Measurements from ENCODE around the gene ARMH3.
A peak's percentile ranks its signal among the peaks of the same experiment; 100 is the strongest.
"Not testable (repeated sequence)": the region's sequence is repeated elsewhere in the genome, so short reads cannot be mapped to it uniquely, and the experiment has no call there.

Gene ARMH3

DNA sequence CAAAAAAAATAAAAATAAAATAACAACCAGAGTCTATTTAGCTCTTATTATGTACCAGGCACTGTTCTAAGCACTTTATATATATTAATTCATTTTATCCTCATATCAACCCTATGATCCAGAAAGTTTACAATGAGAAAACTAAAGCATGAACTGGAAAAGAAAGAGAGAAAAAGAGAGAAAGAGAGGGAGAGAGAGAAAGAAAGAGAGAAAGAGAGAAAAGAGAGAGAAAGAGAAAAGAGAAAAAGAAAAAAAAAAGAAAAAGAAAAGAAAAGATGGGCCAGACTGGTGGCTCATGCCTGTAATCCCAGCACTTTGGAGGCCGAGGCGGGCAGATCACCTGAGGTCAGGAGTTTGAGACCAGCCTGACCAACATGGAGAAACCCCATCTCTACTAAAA, 9.9 kb downstream of the ARMH3 start:
- DNase-seq (ENCODE audit: low spot score), result no peak

DNA sequence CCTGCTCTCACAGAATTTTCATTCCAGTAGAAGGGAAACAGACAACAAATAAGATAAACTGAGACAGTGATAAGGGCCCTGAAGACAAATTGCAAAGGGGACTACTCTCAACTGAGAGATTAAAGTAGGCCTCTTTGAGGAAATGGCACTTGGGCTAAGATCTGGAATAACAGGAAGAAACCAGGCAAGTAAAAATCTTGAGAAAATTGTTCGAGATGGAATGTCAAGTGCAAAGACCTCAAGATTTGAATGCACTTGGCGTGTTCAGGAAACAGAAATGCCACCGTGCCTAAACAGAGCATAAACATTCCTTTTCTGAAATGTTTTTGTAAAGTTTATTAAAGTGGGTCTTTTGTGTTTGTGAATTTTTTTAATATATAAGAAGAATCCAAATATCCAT, 10.7 kb downstream of the ARMH3 start:
- no peak for DNase-seq (ENCODE audit: low spot score)

DNA sequence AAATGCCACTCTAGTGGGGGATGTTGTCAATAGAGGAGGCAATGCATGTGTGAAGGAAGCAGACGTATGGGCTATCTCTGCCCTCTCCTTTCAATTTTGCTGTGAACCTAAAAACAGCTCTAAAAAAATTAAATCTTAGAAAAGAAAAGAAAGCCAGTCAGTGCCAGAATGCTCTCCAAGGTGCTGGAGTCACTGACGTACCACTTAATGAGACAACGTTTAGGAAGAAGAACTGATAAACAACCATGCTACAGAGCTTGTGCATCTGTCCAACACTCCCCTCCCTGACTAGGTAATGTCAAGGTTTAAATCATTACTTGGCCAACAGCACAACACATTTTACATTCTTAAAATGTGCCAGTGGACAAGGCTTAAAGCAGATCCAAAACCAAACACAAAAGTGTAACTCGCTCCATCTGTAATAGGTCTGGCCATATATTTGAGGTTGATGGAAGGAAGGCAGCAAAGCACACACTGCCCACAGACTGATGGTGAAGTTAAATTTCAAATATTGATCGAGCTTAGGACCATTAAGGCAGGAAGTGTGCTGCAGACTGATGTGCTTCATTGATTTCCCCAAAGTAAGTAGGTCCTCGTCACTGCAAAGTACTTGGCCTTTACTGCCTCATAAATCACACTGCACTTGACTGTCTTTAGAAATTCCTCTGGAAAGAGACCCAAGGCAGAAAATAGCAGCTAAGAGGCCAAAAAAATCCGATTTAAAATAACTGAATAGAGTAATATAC, 15.5 kb downstream of the ARMH3 start:
- no peak for DNase-seq (ENCODE audit: low spot score)

DNA sequence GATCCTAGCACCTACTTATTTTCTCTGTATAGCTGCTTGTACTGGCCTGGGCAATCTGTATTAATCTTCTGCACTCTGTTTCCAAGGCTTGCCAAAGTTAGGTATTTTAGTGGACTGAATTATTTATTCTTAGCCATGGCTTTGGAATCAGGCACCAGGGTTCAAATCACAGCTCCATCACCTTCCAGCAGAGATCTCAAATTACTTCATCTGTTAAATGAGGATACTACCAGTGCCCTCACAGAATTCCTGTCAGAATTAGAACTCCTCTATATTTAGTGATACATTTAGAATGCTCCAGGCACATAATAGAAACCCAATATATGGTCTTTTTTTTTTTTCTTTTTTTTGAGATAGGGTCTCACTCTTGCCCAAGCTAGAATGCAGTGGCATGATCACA, 17.6 kb downstream of the ARMH3 start:
- no peak for DNase-seq (ENCODE audit: low spot score)

DNA sequence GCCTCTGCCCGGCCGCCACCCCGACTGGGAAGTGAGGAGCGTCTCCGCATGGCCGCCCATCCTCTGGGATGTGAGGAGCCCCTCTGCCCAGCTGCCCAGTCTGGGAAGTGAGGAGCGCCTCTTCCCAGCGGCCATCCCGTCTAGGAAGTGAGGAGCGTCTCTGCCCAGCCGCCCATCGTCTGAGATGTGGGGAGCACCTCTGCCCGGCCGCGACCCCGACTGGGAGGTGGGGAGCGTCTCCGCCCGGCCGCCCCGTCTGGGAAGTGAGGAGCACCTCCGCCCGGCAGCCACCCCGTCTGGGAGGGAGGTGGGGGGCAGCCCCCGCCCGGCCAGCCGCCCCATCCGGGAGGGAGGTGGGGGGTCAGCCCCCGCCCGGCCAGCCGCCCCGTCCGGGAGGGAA, 20.2 kb downstream of the ARMH3 start:
- DNase-seq (ENCODE audit: low spot score), result not testable (repeated sequence)

GRCh38 chr10:102033787-102034186, 22.2 kb downstream of the ARMH3 start:
- no peak for DNase-seq (ENCODE audit: low spot score)

GRCh38 chr10:102027261-102027660, 28.7 kb downstream of the ARMH3 start:
- DNase-seq (ENCODE audit: low spot score), result no peak

GRCh38 chr10:102024799-102025198, 31.2 kb downstream of the ARMH3 start:
- no peak for DNase-seq (ENCODE audit: low spot score)

DNA sequence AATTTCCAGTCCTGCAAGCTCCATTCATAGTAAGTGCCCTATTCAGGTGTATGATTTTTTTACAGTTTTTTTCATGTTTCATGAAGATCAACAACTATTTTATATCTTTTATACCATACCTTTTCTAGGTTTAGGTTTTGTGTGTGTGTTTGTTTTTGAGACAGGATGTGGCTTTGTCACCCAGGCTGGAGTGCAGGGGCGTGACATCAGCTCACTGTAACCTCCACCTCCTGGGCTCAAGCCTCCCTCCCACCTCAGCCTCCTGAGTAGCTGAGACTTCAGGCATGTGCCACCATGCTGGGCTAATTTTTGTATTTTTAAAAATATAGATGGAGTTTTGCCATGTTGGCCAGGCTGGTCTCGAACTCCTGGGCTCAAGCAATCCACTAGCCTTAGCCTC, 35.0 kb downstream of the ARMH3 start:
- DNase-seq (ENCODE audit: low spot score), result no peak

- DNase-seq (ENCODE audit: low spot score), result no peak
Observed at GRCh38 chr10:102017295-102017694, 38.7 kb downstream of the ARMH3 start.

DNA sequence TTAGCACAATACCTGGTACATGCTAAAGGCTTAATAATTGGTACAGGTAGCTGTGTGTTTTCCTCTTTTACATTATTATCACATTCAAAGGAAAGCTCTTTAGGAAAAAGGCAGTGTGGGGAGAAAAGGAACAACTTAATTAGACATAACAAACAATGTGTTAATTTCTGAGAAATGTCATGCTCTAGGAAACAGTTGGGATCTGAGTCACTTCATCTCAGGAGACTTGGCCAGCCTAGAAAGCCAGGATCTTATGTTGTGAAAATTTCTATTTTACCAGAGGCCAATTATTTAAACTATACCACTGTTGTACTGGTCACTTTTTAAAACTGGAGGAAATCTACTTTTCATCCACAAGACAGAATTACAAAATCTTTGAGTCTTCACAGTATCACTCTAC, 39.6 kb downstream of the ARMH3 start:
- no peak for DNase-seq (ENCODE audit: low spot score)

GRCh38 chr10:102010961-102011360, 45.0 kb downstream of the ARMH3 start:
- DNase-seq (ENCODE audit: low spot score), result no peak

DNA sequence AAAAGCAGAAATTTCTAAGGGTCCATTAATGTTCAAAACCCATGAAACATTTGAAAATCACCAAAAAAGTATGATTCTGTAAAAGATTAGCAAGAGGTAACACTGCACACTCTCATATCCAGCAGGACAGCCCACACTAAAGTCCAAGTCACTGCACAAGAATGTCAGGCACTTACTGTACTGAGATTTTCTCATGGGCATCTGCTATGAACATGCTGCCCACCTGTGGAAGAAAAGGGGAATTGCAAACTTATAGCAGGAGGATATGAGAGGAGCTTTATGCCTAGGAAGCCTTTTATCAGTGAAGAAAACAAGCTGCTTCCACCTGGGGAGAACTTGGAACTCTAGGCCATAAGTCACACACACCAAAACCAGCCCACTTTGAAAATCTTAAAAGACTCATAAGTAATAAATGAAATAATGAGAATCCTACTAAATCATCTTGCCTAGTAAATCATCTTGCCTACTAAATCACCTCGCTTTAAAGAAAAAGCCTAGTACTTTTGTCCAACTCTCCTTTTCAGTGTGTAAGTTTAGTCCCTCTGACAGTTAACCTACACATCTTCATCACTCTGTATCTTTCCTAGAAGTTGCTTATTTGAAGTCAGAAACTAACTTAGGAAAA, 46.1 kb downstream of the ARMH3 start:
- peak; percentile 50 for DNase-seq (ENCODE audit: low spot score)

- DNase-seq (ENCODE audit: low spot score), result no peak
Observed at GRCh38 chr10:102007796-102008195, 48.2 kb downstream of the ARMH3 start.

- DNase-seq (ENCODE audit: low spot score), result not testable (repeated sequence)
Observed at GRCh38 chr10:102007031-102007430, 48.9 kb downstream of the ARMH3 start.

- DNase-seq (ENCODE audit: low spot score), result no peak
Observed at GRCh38 chr10:102004376-102004775, 51.6 kb downstream of the ARMH3 start.

- no peak for DNase-seq (ENCODE audit: low spot score)
Observed at GRCh38 chr10:102003541-102003940, 52.4 kb downstream of the ARMH3 start.

GRCh38 chr10:102001435-102002068, 54.4 kb downstream of the ARMH3 start:
- DNase-seq (ENCODE audit: low spot score), result no peak

- DNase-seq (ENCODE audit: low spot score), result no peak
Observed at GRCh38 chr10:101997803-101998202, 58.2 kb downstream of the ARMH3 start.

GRCh38 chr10:101995451-101996063, 60.4 kb downstream of the ARMH3 start:
- no peak for DNase-seq (ENCODE audit: low spot score)

DNA sequence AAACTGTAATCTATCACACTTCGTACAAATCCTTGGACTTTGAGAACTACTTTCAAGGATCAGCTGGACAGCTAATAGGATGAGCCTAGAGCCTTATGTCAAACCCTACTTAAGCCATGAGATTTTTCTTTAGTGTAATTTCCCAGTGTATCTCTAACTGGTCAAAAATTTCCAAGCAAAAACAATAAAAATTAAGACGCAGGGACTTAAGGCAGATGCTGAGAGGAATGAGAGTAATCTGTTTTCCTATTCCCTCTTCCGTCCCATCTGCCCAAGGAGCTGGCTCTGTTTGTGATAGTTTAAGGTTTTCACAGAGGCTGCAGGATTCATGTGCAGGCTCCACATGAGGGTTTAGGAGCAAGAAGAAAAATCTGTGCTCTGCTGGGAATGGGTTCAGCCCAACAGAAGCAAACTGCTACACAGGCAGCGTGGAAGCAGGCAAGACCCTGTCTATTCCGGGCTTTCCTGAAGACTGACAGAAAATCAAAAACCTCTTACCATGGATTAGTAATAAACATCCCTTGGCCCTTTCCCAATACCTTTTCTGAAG, 62.2 kb downstream of the ARMH3 start:
- DNase-seq (ENCODE audit: low spot score), result no peak

DNA sequence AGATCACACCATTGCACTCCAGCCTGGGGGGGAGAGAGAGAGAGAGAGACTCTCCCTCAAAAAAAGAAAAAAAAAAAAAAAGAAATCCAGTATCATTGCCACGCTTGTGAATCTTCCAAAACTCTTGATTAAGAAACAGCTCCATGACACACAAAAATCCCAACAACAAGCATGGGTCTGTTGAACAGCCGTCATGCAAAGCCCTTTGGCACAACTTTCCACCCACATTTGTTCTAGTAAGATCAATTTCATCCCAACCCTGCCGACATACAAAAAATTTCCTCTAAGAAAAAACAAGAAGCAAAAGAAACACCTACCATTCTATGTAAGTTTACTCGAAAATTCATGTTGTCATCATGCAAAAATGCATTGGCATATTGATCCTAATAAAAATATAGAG, 62.8 kb downstream of the ARMH3 start:
- DNase-seq (ENCODE audit: low spot score), result no peak

GRCh38 chr10:101987136-101987535, 68.8 kb downstream of the ARMH3 start:
- no peak for DNase-seq (ENCODE audit: low spot score)

Measured in ecto neural progenitor cell (in vitro differentiated cells).